HTR-8/SVneo (cell line): ENCODE data around the gene PRB2.
"Not testable (repeated sequence)": the region's sequence is repeated elsewhere in the genome, so short reads cannot be mapped to it uniquely, and the experiment has no call there.

Experiments used
- DNase-seq: peaks from one replicate; pipeline ENCODE4 v3.0.0; 2011; ENCODE audit warnings: low spot score, mixed read lengths; ENCODE audit not compliant: insufficient read length
- FAIRE-seq: peaks from 2 replicates; lab custom pipeline; 2011; peaks lifted over from hg19 to GRCh38; lab: Jason Lieb, UNC

PRB2 gene

GRCh38 chr12:11395467-11395866, at the start of gene PRB2:
PRB2 (minus strand) TSS chr12:11395567; CDS start chr12:11395529, 38 bp downstream.
- not testable (repeated sequence) for FAIRE-seq, DNase-seq

- FAIRE-seq (no peak), DNase-seq (no peak)
Observed at GRCh38 chr12:11437966-11438365, 42.6 kb upstream of the PRB2 start.

- no peak for FAIRE-seq
- DNase-seq: no peak
Observed at GRCh38 chr12:11433664-11434063, 38.3 kb upstream of the PRB2 start.

- no peak for DNase-seq
Observed at GRCh38 chr12:11431486-11431885, 36.1 kb upstream of the PRB2 start.

GRCh38 chr12:11427341-11427740, 32.0 kb upstream of the PRB2 start:
- no peak for DNase-seq
- no peak for FAIRE-seq

More at GRCh38 chr12:11431486-11431885, 36.1 kb upstream of the PRB2 start:
- FAIRE-seq: no peak

- FAIRE-seq: no peak
- DNase-seq: no peak
Observed at GRCh38 chr12:11412731-11413130, 17.4 kb upstream of the PRB2 start.

GRCh38 chr12:11408096-11408495, 12.7 kb upstream of the PRB2 start:
- FAIRE-seq: no peak

GRCh38 chr12:11397366-11397765, 2.0 kb upstream of the PRB2 start:
- FAIRE-seq: no peak
- DNase-seq: no peak

More at GRCh38 chr12:11408096-11408495, 12.7 kb upstream of the PRB2 start:
- DNase-seq: no peak

- DNase-seq: not testable (repeated sequence)
- FAIRE-seq: peak; percentile 16
Observed at GRCh38 chr12:11391456-11391855, 3.9 kb downstream of the PRB2 start.

- DNase-seq, FAIRE-seq: not testable (repeated sequence)
Observed at GRCh38 chr12:11377420-11377819, 17.9 kb downstream of the PRB2 start.

GRCh38 chr12:11361151-11361550, 34.2 kb downstream of the PRB2 start:
- FAIRE-seq: no peak
- no peak for DNase-seq

GRCh38 chr12:11360205-11360883, 35.0 kb downstream of the PRB2 start:
- DNase-seq, FAIRE-seq: not testable (repeated sequence)

- not testable (repeated sequence) for DNase-seq, FAIRE-seq
Observed at GRCh38 chr12:11351736-11352135, 43.6 kb downstream of the PRB2 start.

- no peak for DNase-seq
Observed at GRCh38 chr12:11348439-11348838, 46.9 kb downstream of the PRB2 start.

GRCh38 chr12:11347810-11348209, 47.6 kb downstream of the PRB2 start:
- FAIRE-seq (no peak), DNase-seq (no peak)

More at GRCh38 chr12:11348439-11348838, 46.9 kb downstream of the PRB2 start:
- peak; percentile 95 for FAIRE-seq

GRCh38 chr12:11344500-11344899, 50.9 kb downstream of the PRB2 start:
- DNase-seq: no peak

More at GRCh38 chr12:11344500-11344899, 50.9 kb downstream of the PRB2 start:
- FAIRE-seq: no peak
